ENCODE data around the gene BHLHE23. TPM values are rescaled to one million over a fixed set of nuclear protein-coding genes. Genes with fewer than 3 reads are reported as not detected.

Gene BHLHE23
- polyA plus RNA-seq, 1 of the 3 experiments (the other 2 are of a cell fraction) = not detected

- H3K4me3 ChIP-seq (ENCODE audit: low read depth in 2 of 2, low read length in 1 of 2) = no peak overlapping the region
- H3K36me3 ChIP-seq (replicated peaks in 1 of 2; ENCODE audit: control insufficient read depth in 1 of 2, insufficient read depth in 2 of 2, low read length in 1 of 2) = no peaks in the 10 kb centered on the region
- H4K20me1 ChIP-seq (ENCODE audit: insufficient read depth) = no peaks in the 10 kb centered on the region
- no peak overlapping the region for H2AFZ ChIP-seq (ENCODE audit: low read depth)
- H3K4me1 ChIP-seq (ENCODE audit: control insufficient read depth in 1 of 2, insufficient read depth in 2 of 2, low read depth in 1 of 2, low read length in 1 of 2) = peaks cover 0 to 6% of the 10 kb centered on the region in 2 experiments; a peak in 1 of 4 replicates
- ChIA-PET CTCF (interaction anchor here (1.4 to 3.4 kb wide), 3 partner anchors 9 to 158 kb away, joined by 3 to 24 read pairs (median 5); no protein-coding TSS in a partner anchor), POLR2A (no interaction called here)
- 8% methylated on average over 17 of the region's 28 CpGs for WGBS (ENCODE audit: low lambda C conversion rate)
- H3K4me2 ChIP-seq = no peak overlapping the region
- peaks cover 46% of the 10 kb centered on the region for H3K27me3 ChIP-seq (ENCODE audit: insufficient read depth)
- H3K9me2 ChIP-seq = no peaks in the 10 kb centered on the region
- H3K9me3 ChIP-seq = no peaks in the 10 kb centered on the region
- peak; percentile 73 for DNase-seq
- no peak overlapping the region for H3K9ac ChIP-seq
- H3K27ac ChIP-seq (ENCODE audit: low read depth in 2 of 2, low read length in 1 of 2) = no peak overlapping the region
- TF ChIP-seq TCF12 (IDR thresholded peaks at IDR 0.05) (no peak), ZBTB33 (IDR thresholded peaks at IDR 0.05; ENCODE audit: borderline replicate concordance, low read depth) (no peak), SMC3 (IDR thresholded peaks at IDR 0.05; ENCODE audit: low read depth, low read length) (no peak), JUND (IDR thresholded peaks at IDR 0.05) (no peak), EP300 (IDR thresholded peaks at IDR 0.05; ENCODE audit: borderline replicate concordance in 1 of 2, low read depth in 1 of 2, low read length in 1 of 2) (no peak), NFIC (IDR thresholded peaks at IDR 0.05; ENCODE audit: borderline replicate concordance) (no peak), USF1 (IDR thresholded peaks at IDR 0.05; ENCODE audit: borderline replicate concordance, low read depth) (no peak), USF2 (IDR thresholded peaks at IDR 0.05; ENCODE audit: borderline replicate concordance, low read depth, low read length) (no peak), GATA2 (CRISPR knock-in tag; IDR thresholded peaks at IDR 0.05) (no peak), RXRA (IDR thresholded peaks at IDR 0.05; ENCODE audit: borderline replicate concordance, low read depth) (no peak), FOXJ3 (CRISPR knock-in tag; IDR thresholded peaks at IDR 0.05) (no peak), TAF1 (IDR thresholded peaks at IDR 0.05; ENCODE audit: borderline replicate concordance, low read depth, low read length) (no peak), MEF2A (IDR thresholded peaks at IDR 0.05; ENCODE audit: borderline replicate concordance, low read depth) (no peak), POLR2AphosphoS5 (IDR thresholded peaks at IDR 0.05; ENCODE audit: low read depth, low read length) (no peak), TEAD4 (IDR thresholded peaks at IDR 0.05; ENCODE audit: borderline replicate concordance, insufficient read depth) (no peak), MXI1 (IDR thresholded peaks at IDR 0.05; ENCODE audit: low read depth, low read length) (no peak)
- H3K79me2 ChIP-seq (ENCODE audit: insufficient read depth) = no peaks in the 10 kb centered on the region
- H3F3A ChIP-seq (replicated peaks; ENCODE audit: insufficient read depth) = no peaks in the 10 kb centered on the region
Measured at GRCh38 chr20:62980970-62981369, 25.8 kb downstream of the BHLHE23 start.

Data from SK-N-SH (cell line).